Suprapubic skin (tissue), 4 donors: ENCODE measurements around the gene PAGR1. TPM values are rescaled to one million over a fixed set of nuclear protein-coding genes. Genes with fewer than 3 reads are reported as not detected.

Experiments
- DNase-seq, 2 donors: peaks; one replicate each; pipeline ENCODE4 v3.0.0-alpha.2; 2019; ENCODE audit warnings: low spot score in 2 of 2
- H3K27ac ChIP-seq: fragments of 200-600 bp; sonication (generic); one replicate; pipeline ENCODE4 v1.5.1; 2019
- H3K27me3 ChIP-seq: fragments of 200-600 bp; sonication (generic); one replicate; pipeline ENCODE4 v1.5.1; 2019
- H3K36me3 ChIP-seq: fragments of 200-600 bp; sonication (generic); one replicate; pipeline ENCODE4 v1.5.1; 2019
- H3K4me1 ChIP-seq: fragments of 200-600 bp; sonication (generic); one replicate; pipeline ENCODE4 v1.5.1; 2019
- H3K4me3 ChIP-seq: fragments of 200-600 bp; sonication (generic); one replicate; pipeline ENCODE4 v1.5.1; 2019; ENCODE audit warnings: mild to moderate bottlenecking
- H3K9me3 ChIP-seq: fragments of 200-600 bp; sonication (generic); one replicate; pipeline ENCODE4 v1.5.1; 2019
- EP300 ChIP-seq: sonication (generic); formaldehyde crosslinking; IDR thresholded peaks from one replicate; pipeline ENCODE4 v1.6.1; 2017; ENCODE audit warnings: antibody characterized with exemption
- POLR2A ChIP-seq, 2 donors: fragments of 450-650 bp; IDR thresholded peaks; one replicate each; pipeline ENCODE4 v1.6.1; 2017; ENCODE audit warnings: antibody characterized with exemption in 2 of 2, mild to moderate bottlenecking in 2 of 2, moderate library complexity in 2 of 2
- POLR2AphosphoS5 ChIP-seq, 3 donors: sonication (generic); formaldehyde crosslinking; IDR thresholded peaks; one replicate each; pipeline ENCODE4 v1.6.1; 2017; ENCODE audit warnings: antibody characterized with exemption in 3 of 3
- whole genome bisulfite sequencing: methylation state at CpG from one replicate; pipeline ENCODE4 v1.1.5; 2018; 5-methylcytosine and 5-hydroxymethylcytosine counted together
- total RNA-seq, 4 donors: library from RNA; depleted of rRNA; stranded (reverse); fragments of >200 nt; gene quantifications; one replicate each; pipeline ENCODE4 v1.1.0, GENCODE V29; 2016
- TF ChIP-seq, protein P1 (sequence below), 2 donors: fragments of 200-600 bp in 1 of 2; fragments of 450-650 bp in 1 of 2; sonication (generic) in 1 of 2; IDR thresholded peaks; one replicate each; pipeline ENCODE4 v1.5.1; 2016 to 2019; ENCODE audit warnings: antibody characterized with exemption in 2 of 2, mild to moderate bottlenecking in 1 of 2, moderate library complexity in 1 of 2

Gene PAGR1
- total RNA-seq, 4 donors from 2014 or later: 23.3 to 35.2 (median 23.8) TPM

DNA sequence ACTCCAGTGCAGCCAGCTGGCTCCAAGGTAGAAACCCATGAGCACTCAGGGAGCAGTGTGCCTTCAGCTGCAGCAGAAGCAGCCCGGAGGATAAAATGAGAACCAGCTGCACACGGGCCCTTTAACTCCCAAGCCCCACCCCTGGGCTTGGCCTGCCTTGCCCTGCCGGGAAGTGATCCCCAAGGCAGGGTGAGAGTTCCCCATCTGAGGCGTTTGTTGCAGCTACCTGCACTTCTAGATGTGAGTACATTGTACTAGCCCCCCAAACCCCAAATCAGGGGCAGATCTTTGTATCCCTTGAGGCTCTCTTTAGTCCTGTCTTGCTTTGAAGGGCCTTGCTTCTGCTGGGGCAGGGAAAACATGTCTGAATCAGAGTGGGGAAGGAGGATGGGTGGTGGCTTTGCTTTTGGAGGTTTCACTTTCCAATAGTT lies 4.3 kb downstream of the PAGR1 start, which contains the start of gene MVP:
Gene MVP (plus strand): TSS at position 192 of the 431 bp plus-strand sequence. CDS start 10,088 bp downstream, outside the sequence.
- Histone ChIP-seq H3K4me1 (peaks cover 80% of the 10 kb centered on the region), H3K36me3 (peaks cover 12% of the 10 kb centered on the region), H3K27ac (peak within 1 kb of the TSS; percentile 88), H3K27me3 (no peaks in the 10 kb centered on the region), H3K4me3 (peak within 1 kb of the TSS; percentile 63), H3K9me3 (no peaks in the 10 kb centered on the region)
- TF ChIP-seq, protein P1, sequence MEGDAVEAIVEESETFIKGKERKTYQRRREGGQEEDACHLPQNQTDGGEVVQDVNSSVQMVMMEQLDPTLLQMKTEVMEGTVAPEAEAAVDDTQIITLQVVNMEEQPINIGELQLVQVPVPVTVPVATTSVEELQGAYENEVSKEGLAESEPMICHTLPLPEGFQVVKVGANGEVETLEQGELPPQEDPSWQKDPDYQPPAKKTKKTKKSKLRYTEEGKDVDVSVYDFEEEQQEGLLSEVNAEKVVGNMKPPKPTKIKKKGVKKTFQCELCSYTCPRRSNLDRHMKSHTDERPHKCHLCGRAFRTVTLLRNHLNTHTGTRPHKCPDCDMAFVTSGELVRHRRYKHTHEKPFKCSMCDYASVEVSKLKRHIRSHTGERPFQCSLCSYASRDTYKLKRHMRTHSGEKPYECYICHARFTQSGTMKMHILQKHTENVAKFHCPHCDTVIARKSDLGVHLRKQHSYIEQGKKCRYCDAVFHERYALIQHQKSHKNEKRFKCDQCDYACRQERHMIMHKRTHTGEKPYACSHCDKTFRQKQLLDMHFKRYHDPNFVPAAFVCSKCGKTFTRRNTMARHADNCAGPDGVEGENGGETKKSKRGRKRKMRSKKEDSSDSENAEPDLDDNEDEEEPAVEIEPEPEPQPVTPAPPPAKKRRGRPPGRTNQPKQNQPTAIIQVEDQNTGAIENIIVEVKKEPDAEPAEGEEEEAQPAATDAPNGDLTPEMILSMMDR (IDR thresholded peaks at IDR 0.05): no peak
- TF ChIP-seq EP300 (no peak), POLR2AphosphoS5 (IDR thresholded peaks at IDR 0.05) (peak in 2 of 3 donors; percentile 20 to 52), POLR2A (IDR thresholded peaks at IDR 0.05) (peak in 1 of 2 donors; percentile 56)
- peak in 1 of 2 donors; percentile 78 for DNase-seq
- WGBS: 0% methylated on average over 1 of the region's 4 CpGs

DNA sequence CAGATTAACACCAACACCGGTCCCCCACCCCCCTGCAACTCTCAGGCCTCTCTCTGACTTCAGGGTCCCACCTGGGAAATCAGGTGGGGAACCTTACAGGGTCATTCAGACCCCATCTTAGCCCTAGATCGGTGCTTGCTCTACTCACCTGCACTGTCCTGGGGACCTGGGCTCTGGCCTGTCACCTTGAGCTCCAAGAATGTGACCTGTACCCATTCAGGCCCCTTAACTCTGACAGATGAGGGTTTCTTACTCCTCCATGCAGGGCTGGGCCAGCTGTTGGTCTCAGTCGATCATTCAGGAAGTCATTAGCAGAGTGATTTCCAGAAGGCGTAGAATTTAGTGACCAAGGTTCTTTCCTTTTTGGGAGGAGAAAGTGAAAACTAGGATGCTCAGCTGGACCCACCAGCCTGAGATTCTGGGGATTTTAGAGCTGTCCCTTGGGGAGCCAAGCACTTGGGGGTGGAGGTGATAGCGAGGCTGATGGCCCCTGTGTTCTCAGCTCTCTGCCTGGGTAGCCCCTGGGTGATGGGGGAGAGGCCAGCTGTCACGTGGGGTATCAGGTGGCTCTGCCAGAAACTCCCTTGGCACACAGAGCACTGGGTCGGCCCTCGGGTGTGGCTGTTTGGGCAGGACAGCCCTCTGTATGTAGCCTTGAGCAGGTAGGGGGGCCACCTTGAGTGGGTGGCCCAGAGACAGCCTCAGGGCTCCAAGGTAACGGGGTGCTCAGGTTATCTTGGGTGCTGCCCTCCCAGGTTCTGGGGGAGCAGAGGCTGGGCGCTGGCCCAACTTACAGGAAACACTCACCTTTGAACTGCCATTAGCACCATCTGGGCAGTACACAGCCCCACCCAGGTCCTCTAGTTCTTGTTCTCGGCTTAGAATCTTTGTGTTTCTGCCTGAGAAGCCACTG lies 5.0 kb downstream of the PAGR1 start:
- no peak for DNase-seq
- H3K4me3 ChIP-seq: peak overlapping the region; percentile 63
- no peaks in the 10 kb centered on the region for H3K9me3 ChIP-seq
- peaks cover 85% of the 10 kb centered on the region for H3K4me1 ChIP-seq
- peaks cover 12% of the 10 kb centered on the region for H3K36me3 ChIP-seq
- H3K27me3 ChIP-seq: no peaks in the 10 kb centered on the region
- H3K27ac ChIP-seq: peak overlapping the region; percentile 88
- TF ChIP-seq POLR2A (IDR thresholded peaks at IDR 0.05): no peak
- TF ChIP-seq, protein P1 (IDR thresholded peaks at IDR 0.05): no peak
- TF ChIP-seq POLR2AphosphoS5 (IDR thresholded peaks at IDR 0.05): no peak
- whole genome bisulfite sequencing: 11% methylated on average over 7 of the region's 11 CpGs

DNA sequence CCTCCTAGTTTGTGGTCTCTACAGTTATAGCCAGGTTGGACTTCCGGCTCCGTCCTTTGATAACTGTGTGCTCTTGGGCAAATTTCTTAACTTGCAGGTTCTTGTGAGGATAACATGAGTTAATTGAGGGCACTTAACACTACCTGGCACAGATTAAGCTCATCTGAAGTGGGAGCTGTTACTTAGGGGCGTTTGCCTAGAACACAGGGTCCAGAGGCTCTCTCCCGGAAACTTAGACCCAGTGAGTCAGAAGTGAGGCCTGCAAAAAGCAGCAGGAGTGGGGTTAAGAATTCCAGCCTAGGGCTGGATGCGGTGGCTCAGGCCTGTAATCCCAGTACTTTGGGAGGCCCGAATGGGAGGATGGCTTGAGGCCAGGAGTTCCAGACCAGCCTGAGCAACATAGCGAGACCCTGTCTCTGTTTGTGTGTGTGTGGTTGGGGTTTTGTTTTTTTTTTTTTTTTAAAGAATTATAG lies 5.7 kb downstream of the PAGR1 start:
- Histone ChIP-seq H3K9me3 (no peaks in the 10 kb centered on the region), H3K4me3 (peak overlapping the region; percentile 63), H3K27ac (peak overlapping the region; percentile 88), H3K36me3 (peaks cover 12% of the 10 kb centered on the region), H3K27me3 (no peaks in the 10 kb centered on the region), H3K4me1 (peaks cover 86% of the 10 kb centered on the region)
- DNase-seq: no peak
- TF ChIP-seq, protein P1 (IDR thresholded peaks at IDR 0.05): no peak
- TF ChIP-seq POLR2AphosphoS5 (IDR thresholded peaks at IDR 0.05) (no peak), POLR2A (IDR thresholded peaks at IDR 0.05) (no peak), EP300 (no peak)
- 12% methylated on average over 6 of the region's 7 CpGs for WGBS

DNA sequence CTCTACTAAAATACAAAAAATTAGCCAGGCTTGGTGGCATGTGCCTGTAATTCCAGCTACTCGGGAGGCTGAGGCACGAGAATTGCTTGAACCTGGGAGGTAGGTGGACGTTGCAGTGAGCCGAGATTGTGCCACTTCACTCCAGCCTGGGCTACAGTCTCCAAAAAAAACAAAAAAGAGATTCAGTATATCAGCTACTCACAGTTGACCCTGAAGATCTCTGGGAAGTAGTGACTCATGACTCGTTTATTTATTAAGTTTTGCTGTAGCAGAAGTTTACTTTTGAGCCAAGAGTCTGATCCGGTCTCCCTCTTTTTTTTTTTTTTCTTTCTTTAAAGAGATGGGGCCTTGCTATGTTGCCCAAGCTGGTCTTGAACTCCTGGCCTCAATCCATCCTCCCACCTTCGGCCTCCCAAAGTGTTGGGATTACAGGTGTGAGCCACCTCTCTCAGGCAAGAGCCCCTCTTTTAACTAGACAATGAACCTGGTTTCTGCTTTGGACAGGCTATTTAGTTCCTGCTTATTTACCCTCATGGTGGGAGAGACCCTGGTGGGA lies 8.7 kb downstream of the PAGR1 start:
- WGBS: 26% methylated on average over 7 of the region's 7 CpGs
- Histone ChIP-seq H3K9me3 (no peaks in the 10 kb centered on the region), H3K27ac (peak overlapping the region; percentile 63), H3K4me3 (no peak overlapping the region), H3K4me1 (peaks cover 67% of the 10 kb centered on the region), H3K27me3 (no peaks in the 10 kb centered on the region), H3K36me3 (peaks cover under 1% of the 10 kb centered on the region)
- TF ChIP-seq EP300 (no peak), POLR2A (IDR thresholded peaks at IDR 0.05) (no peak), POLR2AphosphoS5 (IDR thresholded peaks at IDR 0.05) (no peak)
- TF ChIP-seq, protein P1 (IDR thresholded peaks at IDR 0.05): no peak
- no peak for DNase-seq
